ENCODE measurements around the gene MIAT.

GRCh38 chr22:26707581-26707980 lies 50.2 kb downstream of the MIAT start:
- TF ChIP-seq POLR2A (IDR thresholded peaks at IDR 0.05): no peak
- no peak for TF ChIP-seq CTCF (IDR thresholded peaks at IDR 0.05)
